ENCODE results near the gene MARCHF2.
"Not testable (repeated sequence)": the region's sequence is repeated elsewhere in the genome, so short reads cannot be mapped to it uniquely, and the experiment has no call there.

Gene MARCHF2

DNA sequence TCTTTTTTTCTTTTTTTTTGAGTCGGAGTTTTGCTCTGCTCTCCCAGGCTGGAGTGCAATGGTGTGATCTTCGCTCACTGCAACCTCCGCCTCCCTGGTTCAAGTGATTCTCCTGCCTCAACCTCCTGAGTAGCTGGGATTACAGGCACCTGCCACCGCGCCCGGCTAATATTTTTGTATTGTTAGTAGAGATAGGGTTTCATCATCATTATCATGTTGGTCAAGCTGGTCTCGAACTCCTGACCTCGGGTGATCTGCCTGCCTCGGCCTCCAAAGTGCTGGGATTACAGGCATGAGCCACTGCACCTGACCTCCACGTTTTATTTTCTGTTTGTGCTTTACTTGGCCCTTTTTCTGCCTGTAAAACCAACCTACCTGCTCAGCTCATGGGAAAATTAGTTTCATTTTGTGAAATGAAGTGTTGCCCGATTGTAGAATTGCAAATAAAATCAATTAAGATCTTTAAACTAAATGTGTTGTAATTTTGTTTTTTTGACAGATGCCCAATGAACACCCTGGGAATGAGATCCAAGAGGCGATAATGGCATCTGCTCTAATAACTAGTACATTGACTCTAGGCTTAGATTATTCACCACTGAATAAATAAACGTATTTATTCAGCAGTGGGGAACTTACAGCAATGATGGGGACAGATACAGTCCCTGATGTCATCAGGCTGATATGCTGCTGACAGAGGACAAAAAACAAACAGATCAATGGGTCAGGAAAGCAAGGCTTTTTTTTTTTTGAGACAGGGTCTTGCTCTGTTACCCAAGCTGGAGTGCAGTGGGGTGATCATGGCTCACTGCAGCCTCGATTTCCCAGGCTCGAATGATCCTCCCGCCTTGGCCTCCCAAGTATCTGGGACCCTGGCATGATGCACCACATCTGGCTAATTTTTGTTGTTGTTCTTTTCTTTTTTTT, 25.2 kb upstream of the MARCHF2 start:
- DNase-seq, result no peak

DNA sequence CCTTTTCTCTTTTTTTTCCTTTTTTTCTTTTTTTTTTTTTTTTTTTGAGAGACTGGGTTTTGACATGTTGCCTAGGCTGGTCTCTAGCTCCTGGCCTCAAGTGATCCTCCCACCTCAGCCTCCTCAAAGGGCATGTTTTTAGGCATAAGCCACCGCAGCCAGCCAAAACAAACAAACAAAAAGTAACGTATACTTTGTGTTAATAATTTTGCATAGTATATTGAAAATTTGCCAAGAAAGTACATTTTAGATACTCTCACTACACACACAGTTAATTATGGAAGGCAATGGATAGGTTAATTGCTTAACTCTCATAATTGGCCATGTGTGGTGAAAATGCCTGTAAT, 24.5 kb upstream of the MARCHF2 start:
- no peak for DNase-seq

DNA sequence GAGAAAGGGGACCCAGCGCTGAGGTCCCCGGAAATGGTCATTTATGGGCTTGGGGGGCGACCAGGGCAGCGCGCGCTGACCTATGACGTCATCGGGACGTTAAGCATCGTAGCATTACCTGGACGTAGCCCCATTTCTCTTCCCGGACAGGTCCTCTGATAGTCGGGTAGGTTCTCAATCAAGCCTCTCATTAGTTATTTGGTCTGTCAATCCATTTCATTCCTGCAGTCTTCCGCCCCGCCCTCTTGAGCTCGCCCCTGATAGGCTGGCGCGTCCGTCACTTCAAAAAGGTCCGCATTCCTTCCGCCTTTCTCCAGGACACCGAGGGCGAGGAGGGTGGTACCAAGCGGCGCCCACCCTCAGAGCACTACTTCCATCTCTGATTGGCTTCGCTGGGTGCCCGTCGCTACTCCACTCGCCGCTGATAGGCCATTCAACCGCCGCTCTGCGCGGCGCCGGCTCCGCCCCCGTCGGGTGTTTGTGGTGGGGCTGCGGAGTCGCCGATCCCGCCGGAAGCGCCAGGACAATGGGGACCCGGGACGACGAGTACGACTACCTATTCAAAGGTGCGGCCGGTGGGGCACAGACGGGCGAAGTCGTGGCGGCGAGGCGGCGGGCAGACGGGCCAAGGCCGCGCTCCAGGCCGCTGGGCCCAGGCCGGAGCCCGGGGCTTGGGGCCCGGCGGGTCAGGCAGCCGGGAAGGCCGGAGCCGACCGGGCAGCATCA, 23.1 kb upstream of the MARCHF2 start, which contains the start of gene RAB11B:
Gene RAB11B (plus strand): TSS at position 470 of the 726 bp plus-strand sequence. CDS start 57 bp downstream, at position 527.
- DNase-seq, result peak; percentile 100

DNA sequence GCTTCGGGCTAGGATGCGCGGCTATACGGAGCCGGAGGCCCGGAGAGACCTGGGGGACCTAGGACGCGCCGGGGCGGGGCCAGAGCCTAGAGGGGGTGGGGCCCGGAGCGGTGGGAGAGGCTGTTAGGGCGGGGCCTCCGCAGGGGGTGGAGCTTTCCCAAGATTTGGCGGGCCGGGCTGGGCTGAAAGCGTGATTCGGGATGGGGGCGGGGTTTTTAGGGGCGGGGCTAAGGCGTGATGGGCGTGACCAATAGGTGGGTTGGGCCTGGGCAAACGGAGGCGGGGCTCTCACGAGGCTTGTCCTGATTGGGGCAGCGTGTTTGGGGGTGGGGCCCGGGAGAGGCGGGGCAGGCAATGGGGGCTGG, 22.5 kb upstream of the MARCHF2 start:
- peak; percentile 72 for DNase-seq

GRCh38 chr19:8391198-8392016, 21.7 kb upstream of the MARCHF2 start:
- DNase-seq, result no peak

DNA sequence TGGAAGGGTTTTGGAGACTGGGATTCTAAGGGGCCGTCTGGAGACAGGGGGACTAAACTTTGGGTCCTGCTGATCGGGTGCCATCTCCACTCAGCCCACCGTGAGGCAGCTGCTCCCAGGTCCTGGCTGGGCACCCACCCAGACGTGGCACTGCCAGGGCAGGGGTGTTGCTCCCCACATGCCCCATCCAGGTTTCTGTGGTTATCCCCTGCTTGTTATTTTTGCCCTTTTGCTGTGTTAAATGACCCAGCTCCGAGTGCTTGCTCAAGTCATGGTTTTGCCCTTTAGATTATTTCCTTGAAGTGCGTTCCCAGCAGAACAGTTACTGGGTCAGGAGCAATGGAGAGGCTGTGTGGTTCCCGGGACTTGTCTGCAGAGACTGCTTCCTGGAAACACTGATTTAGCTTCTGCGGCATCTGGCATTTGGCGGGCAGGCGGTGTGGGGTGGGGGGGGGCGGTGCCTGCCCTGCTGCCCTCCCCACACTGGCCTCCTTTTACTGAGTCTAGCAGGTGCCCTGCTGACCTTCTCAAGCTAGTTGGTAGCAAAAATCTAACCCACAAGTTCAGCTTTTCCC, 21.0 kb upstream of the MARCHF2 start:
- no peak for DNase-seq

DNA sequence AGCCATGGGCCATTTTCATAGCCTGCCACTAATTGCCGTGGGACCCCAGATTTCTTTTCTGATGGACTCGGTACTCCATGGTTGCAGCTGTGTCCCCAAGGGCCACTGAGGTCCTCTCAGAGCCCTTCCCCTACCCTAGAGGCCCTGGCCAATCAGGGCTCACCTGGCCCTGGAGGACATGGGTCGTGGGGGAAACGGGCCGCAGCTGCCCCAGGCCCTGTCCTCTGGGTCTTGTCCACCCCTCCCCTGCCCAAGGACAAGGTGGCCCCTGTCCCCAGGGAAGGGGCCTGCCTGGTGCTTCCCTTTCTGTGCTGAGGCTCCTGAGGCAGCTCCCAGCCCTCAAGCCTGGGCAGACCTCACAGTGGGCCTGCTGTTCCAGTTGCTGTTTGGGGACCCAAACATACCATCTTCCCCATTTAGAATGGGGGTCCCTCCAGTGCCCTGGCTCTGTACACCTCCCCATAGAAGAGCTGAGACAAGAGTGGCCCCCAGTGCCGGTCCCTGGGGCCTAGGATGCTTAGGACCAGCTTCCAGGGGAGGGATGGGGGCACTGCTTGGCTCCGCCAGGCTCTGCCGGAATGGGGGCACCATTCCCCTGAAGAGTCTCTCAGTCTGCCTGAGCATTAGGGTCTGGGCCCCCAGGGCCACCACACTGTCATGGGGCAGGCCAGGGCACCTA, 19.8 kb upstream of the MARCHF2 start:
- DNase-seq, result no peak

DNA sequence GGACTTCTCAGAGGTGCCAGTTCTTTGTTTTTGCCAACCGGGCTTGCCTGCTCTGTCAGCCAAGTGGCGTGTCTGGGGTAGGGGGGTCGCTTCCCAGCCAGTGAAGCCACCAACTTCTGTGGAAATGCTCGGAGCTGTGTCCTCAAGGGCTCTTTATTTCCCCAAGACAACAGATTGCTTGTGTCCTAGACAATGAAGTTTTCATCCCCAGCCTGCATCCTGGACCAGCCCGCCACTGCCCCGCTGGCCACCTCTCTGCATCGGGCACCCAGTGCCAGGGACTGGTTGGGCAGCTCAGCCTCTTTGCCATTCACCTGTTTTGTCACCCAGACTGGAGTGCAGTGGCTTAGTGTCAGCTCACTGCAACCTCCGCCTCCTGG, 19.2 kb upstream of the MARCHF2 start:
- DNase-seq, result no peak

DNA sequence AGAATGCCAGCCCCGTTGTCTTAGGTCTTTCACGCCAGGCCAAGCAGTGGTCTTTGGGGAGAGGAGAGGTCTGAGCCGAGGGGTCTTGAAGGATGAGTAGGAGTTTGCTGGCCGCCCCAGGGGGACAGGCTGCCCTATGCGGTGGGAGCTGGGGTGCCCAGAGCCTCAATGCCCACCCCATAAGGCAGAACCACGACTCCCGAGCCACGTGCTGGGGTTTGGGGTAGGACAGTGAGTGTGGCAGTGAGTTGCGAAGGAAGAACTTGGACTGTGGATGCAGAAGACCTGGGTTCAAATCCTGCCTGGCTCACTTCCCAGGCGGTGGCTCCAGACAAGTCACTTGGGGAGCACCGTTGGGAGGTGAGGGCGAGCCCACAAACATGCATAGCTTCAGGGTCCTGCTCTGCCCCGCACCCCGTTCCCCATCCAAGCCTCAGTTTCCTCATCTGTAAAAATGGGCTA, 17.5 kb upstream of the MARCHF2 start:
- DNase-seq, result no peak

- no peak for DNase-seq
These were observed 16.9 kb upstream of the MARCHF2 start for GRCh38 chr19:8396185-8396562.

GRCh38 chr19:8396563-8397203, 16.4 kb upstream of the MARCHF2 start:
- no peak for DNase-seq

DNA sequence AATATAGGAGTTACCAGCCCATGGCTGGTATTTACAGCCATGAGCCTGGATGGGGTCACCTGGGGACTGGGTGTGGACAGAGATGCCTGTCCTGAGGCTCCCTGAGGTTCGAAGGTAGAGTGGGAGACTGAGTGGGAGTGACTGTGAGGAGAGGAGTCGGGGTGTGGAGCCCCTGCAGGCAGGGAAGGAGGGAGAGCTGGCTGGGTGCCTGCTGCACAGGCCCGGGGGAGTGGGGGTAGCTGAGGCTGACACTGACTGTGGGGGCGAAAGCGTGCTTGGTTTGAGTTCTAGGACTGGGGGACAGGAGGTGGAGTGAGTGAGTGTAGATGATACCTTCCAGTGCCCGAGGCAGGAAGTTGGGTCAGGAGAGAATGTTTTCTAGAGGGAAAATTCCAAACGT, 15.8 kb upstream of the MARCHF2 start:
- no peak for DNase-seq

- no peak for DNase-seq
These were observed 15.3 kb upstream of the MARCHF2 start for GRCh38 chr19:8397746-8398310.

DNA sequence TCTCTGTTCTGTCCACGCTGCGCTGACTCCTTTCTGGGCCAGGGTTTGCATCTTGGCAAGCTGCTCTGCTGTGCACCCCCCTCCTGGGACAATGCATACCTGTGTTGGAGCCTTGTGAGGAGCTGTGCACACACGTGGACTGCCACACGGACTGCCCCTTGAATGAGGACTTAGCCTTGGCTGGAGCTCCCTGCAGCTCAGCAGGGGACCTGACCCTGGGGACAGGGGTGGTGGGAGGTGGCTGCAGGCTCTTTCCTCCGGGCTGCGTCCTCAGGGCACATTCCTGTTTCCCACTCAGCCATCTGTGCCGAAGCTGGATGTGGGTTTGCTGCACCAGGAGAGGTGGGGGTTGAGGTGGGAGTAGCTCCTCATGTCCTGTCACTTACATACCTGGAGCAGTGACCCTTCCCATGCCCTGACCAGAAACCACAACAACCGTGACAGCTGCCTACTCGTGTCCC, 14.8 kb upstream of the MARCHF2 start:
- DNase-seq, result no peak

GRCh38 chr19:8399681-8400188, 13.4 kb upstream of the MARCHF2 start:
- DNase-seq, result no peak

DNA sequence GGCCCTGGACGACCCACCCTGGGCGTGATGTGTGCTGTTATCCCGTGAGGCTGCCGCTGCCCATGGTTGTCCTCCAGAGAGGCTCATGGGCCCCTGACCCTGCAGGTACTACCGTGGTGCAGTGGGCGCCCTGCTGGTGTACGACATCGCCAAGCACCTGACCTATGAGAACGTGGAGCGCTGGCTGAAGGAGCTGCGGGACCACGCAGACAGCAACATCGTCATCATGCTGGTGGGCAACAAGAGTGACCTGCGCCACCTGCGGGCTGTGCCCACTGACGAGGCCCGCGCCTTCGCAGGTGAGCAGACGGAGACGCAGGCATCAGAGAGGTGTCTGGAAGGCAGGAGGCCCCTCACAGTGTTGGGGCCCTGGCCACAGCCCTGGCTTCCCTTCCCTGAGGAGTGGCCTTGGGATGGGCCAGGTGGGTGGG, 11.1 kb upstream of the MARCHF2 start:
- no peak for DNase-seq

GRCh38 chr19:8403098-8403819, 9.8 kb upstream of the MARCHF2 start:
- DNase-seq, result no peak

DNA sequence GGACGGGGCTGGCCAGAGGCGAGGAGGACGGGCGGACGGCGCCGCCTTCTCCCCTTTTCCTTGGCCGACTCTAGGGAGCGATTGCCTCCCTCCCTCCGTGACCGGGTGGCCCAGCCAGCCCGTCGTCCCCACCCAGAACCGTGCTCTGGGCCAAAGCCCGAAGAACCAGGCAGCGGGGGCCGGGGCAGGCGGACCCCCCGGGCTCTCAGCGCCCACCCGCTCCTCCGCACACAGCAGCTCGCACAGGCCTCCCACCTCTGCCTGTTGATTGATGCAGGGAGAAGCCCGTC, 9.3 kb upstream of the MARCHF2 start:
- no peak for DNase-seq

- DNase-seq, result no peak
These were observed 8.5 kb upstream of the MARCHF2 start for GRCh38 chr19:8404391-8405151.

- DNase-seq, result not testable (repeated sequence)
These were observed 2.4 kb upstream of the MARCHF2 start for GRCh38 chr19:8410718-8411117.

All from NCI-H1105 treated with DMSO at 0.1 percent for 48 hours (cell line).